Measurements from ENCODE around the gene RPP21. TPM values are rescaled to one million over a fixed set of nuclear protein-coding genes. Genes with fewer than 3 reads are reported as not detected.

The RPP21 gene
- total RNA-seq, 2 experiments from 2014 or later, result 32.6 to 38.1 TPM

DNA sequence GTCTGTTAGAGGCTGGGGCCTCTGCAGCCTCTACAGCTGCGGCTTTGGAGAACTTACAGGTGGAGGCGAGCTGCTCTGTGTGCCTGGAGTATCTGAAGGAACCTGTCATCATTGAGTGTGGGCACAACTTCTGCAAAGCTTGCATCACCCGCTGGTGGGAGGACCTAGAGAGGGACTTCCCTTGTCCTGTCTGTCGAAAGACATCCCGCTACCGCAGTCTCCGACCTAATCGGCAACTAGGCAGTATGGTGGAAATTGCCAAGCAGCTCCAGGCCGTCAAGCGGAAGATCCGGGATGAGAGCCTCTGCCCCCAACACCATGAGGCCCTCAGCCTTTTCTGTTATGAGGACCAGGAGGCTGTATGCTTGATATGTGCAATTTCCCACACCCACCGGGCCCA lies 15.6 kb upstream of the RPP21 start:
- Mint-ChIP-seq H3K4me1 (peaks cover 29% of the 10 kb centered on the region), H3K9me3 (ENCODE audit: low read depth) (no peaks in the 10 kb centered on the region), H3K27me3 (no peaks in the 10 kb centered on the region), H3K27ac (peak overlapping the region; percentile 6), H3K36me3 (ENCODE audit: low read depth) (peaks cover 41% of the 10 kb centered on the region), H3K4me3 (peak overlapping the region; percentile 2)
- ChIA-PET CTCF (no interaction called here), POLR2A (interaction anchor here (0.7 to 1.4 kb wide), 2 partner anchors 11 to 492 kb away, joined by 3 read pairs; no protein-coding TSS in a partner anchor)
- ATAC-seq, result no peak
- DNase-seq, result peak; percentile 37
- intact Hi-C loops (cut with DNase I, micrococcal nuclease), result loop anchor here (5.0 to 10.0 kb wide), 8 partner anchors 227 to 1475 kb away; partner anchors contain the start of genes CCHCR1 (in 1 of the 2), HLA-F (in 1 of the 2), LSM2 (in 1 of the 2) and MRPS18B (in 1 of the 2)

DNA sequence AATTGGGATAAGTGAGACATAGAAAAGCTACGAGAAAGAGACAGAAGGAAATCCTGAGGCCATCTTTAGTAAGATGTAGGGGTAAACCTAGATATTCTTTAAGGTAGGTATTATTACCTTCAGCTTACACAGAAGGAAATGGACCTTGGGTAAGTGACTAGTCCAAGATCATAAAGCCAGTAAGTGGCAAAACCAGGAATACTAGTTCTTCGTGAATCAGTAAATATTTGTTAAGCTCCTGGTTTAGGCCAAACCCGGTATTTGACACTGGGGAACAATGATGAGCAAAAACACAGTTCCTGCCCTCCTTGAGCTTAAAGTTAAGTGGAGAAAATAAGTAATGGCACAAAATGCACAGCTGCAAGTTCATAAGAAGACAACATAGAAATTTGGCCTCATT lies 13.0 kb upstream of the RPP21 start:
- no peak for DNase-seq
- no peaks in the 10 kb centered on the region for H3K27me3 Mint-ChIP-seq
- H3K9me3 Mint-ChIP-seq (ENCODE audit: low read depth), result no peaks in the 10 kb centered on the region
- peaks cover 16% of the 10 kb centered on the region for H3K4me1 Mint-ChIP-seq
- no peak overlapping the region for H3K27ac Mint-ChIP-seq
- no peak overlapping the region for H3K4me3 Mint-ChIP-seq
- intact Hi-C loops (cut with DNase I, micrococcal nuclease), result no loop called here
- ATAC-seq, result no peak
- ChIA-PET CTCF (interaction anchor here (0.5 to 0.8 kb wide), 2 partner anchors 33 to 228 kb away, joined by 3 to 4 read pairs; no protein-coding TSS in a partner anchor), POLR2A (no interaction called here)
- H3K36me3 Mint-ChIP-seq (ENCODE audit: low read depth), result peaks cover 45% of the 10 kb centered on the region

DNA sequence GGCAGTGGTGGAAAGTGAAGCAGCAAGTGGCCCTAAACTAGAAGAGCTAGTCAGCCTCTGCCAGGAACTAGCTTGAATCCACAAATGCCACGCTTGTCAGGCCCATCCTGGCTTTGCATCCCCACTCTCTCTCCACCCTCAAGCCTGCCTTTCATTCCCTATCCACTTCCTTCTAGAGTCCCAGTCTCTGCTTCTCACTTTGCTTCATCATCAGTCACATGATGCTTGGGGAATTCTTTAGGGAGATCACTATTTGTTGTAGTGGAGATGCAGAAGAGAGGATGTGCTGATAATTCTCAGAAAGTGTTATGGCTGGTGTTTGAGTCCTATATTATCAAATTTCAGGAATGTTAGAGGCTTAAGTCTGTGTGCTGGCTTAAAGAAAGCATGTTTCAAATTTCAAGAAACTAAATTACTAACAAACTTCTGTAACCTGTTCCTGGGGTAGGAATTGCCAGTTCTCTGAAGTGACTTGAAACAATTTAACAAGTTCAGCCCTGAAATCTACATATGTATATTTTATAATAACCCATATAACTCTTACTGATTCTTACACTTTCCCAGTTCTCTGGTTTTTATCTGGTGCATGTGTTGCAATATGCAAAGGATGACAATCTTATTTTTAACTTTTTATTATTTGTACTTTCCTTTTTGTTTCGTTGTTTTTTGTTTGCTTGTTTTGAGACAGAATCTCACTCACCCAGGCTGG lies 10.7 kb upstream of the RPP21 start:
- H3K4me1 Mint-ChIP-seq, result no peaks in the 10 kb centered on the region
- ATAC-seq (no peak), DNase-seq (no peak)
- ChIA-PET CTCF (no interaction called here), POLR2A (no interaction called here)
- H3K27me3 Mint-ChIP-seq, result no peaks in the 10 kb centered on the region
- no peak overlapping the region for H3K27ac Mint-ChIP-seq
- intact Hi-C loops (cut with DNase I, micrococcal nuclease), result no loop called here
- no peak overlapping the region for H3K4me3 Mint-ChIP-seq
- H3K9me3 Mint-ChIP-seq (ENCODE audit: low read depth), result no peaks in the 10 kb centered on the region
- H3K36me3 Mint-ChIP-seq (ENCODE audit: low read depth), result peaks cover 43% of the 10 kb centered on the region

DNA sequence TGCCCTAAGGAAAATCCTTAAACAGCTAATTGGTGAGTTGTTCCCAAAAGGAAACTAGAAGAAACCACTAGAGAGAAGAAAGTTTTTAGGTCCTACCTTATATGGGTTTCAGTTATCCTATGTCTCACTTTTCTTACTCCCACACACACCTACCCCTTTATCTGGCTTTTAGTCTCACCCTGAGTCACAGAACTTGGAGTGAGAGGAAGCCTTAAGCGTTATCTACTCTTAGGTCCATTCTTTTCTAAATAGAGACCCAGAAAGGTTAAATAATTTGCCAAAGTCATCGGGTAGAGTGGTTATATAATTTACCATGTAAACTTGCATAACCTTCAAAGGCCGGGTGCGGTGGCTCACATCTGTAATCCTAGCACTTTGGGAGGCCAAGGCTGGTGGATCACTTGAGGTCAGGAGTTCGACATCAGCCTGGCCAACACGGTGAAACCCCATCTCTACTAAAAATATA lies 4.3 kb upstream of the RPP21 start:
- intact Hi-C loops (cut with DNase I, micrococcal nuclease), result loop anchor here in 1 of 2 experiments (10.0 kb wide), 1 partner anchor 1234 kb away; the partner anchor contains the start of genes LTA and TNF
- ChIA-PET CTCF (interaction anchor here (0.7 kb wide), 1 partner anchor 14 kb away, joined by 3 read pairs; the partner anchor contains the start of gene TRIM39), POLR2A (interaction anchor here (1.3 to 2.0 kb wide), 2 partner anchors 12 to 15 kb away, joined by 3 to 6 read pairs; no protein-coding TSS in a partner anchor)
- ATAC-seq, result peak; percentile 11
- H3K36me3 Mint-ChIP-seq (ENCODE audit: low read depth), result peaks cover 52% of the 10 kb centered on the region
- no peaks in the 10 kb centered on the region for H3K9me3 Mint-ChIP-seq (ENCODE audit: low read depth)
- no peak overlapping the region for H3K4me3 Mint-ChIP-seq
- DNase-seq, result no peak
- H3K27ac Mint-ChIP-seq, result no peak overlapping the region
- H3K27me3 Mint-ChIP-seq, result no peaks in the 10 kb centered on the region
- peaks cover 20% of the 10 kb centered on the region for H3K4me1 Mint-ChIP-seq

DNA sequence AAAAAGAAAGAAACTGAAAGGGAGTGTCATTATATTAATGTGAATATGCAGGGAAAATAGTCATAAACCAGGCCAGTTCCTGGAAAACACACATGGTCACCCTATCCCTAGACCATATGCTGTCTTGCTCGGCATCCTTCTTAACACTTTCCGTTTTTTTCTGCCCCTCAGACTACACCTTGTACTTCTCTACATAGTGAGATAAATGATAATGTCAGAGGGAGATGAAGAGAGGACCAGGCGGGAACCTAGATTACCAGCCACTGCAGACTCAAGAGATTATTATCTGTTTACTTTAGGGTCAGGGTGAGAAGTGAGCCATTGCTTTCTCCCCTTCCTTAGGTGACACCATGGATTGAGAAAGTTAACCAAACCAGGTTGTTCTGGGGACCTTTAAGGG lies 3.7 kb upstream of the RPP21 start:
- no peak overlapping the region for H3K27ac Mint-ChIP-seq
- H3K9me3 Mint-ChIP-seq (ENCODE audit: low read depth), result no peaks in the 10 kb centered on the region
- intact Hi-C loops (cut with DNase I, micrococcal nuclease), result loop anchor here in 1 of 2 experiments (10.0 kb wide), 1 partner anchor 1234 kb away; the partner anchor contains the start of genes LTA and TNF
- peaks cover 50% of the 10 kb centered on the region for H3K36me3 Mint-ChIP-seq (ENCODE audit: low read depth)
- CTCF ChIA-PET, result interaction anchor here (1.1 kb wide), 1 partner anchor 15 kb away, joined by 3 read pairs; no protein-coding TSS in a partner anchor
- no peak for DNase-seq
- peaks cover 26% of the 10 kb centered on the region for H3K4me1 Mint-ChIP-seq
- POLR2A ChIA-PET, result interaction anchor here (2.0 kb wide), 1 partner anchor 15 kb away, joined by 6 read pairs; no protein-coding TSS in a partner anchor
- no peaks in the 10 kb centered on the region for H3K27me3 Mint-ChIP-seq
- H3K4me3 Mint-ChIP-seq, result no peak overlapping the region
- ATAC-seq, result no peak

DNA sequence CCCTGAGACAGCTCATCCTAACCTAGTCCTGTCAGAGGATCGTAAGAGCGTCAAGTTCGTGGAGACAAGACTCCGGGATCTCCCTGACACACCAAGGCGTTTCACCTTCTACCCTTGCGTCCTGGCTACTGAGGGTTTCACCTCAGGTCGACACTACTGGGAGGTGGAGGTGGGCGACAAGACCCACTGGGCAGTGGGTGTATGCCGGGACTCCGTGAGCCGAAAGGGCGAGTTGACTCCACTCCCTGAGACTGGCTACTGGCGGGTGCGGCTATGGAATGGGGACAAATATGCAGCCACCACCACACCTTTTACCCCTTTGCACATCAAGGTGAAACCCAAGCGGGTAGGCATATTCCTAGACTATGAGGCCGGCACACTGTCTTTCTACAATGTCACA lies 3.2 kb upstream of the RPP21 start:
- ATAC-seq, result no peak
- ChIA-PET POLR2A (interaction anchor here (2.0 kb wide), 1 partner anchor 16 kb away, joined by 6 read pairs; no protein-coding TSS in a partner anchor), CTCF (interaction anchor here (1.1 kb wide), 1 partner anchor 15 kb away, joined by 3 read pairs; no protein-coding TSS in a partner anchor)
- no peak for DNase-seq
- peaks cover 27% of the 10 kb centered on the region for H3K4me1 Mint-ChIP-seq
- H3K36me3 Mint-ChIP-seq (ENCODE audit: low read depth), result peaks cover 49% of the 10 kb centered on the region
- intact Hi-C loops (cut with DNase I, micrococcal nuclease), result loop anchor here in 1 of 2 experiments (10.0 kb wide), 1 partner anchor 1233 kb away; the partner anchor contains the start of genes LTA and TNF
- no peak overlapping the region for H3K27ac Mint-ChIP-seq
- no peaks in the 10 kb centered on the region for H3K9me3 Mint-ChIP-seq (ENCODE audit: low read depth)
- no peaks in the 10 kb centered on the region for H3K27me3 Mint-ChIP-seq
- no peak overlapping the region for H3K4me3 Mint-ChIP-seq

DNA sequence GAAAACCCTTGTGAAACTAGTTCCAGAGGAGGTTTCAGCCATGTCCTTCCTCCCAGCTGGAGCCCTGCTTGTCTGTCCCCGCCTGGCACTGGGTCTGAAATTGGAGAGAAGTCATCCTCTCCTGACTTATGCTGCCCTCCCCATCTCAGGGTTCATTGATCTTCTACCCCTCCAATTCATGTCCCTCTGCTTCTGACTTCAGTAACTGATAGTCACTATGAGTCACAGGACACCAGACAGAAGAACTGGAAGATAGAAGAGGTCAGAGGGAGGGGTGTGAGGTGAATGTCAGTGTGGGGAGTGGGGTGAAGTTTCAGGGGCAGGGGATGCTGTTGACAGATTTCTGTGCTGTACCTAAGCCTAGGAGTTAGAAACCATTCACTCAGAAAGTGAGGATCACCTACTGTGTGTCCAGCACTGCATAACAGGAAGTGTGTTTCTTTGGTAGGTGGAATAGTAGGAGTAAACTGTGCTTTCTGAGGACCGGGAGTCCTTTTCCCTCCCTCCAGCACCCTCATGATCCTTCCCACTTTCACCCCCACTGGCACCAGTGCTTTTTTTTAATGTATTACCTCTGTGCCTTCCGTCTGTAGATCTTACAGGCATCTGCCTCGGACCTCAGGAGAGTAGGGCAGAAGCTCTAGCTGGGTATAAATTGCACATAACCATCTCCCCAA lies 627 bp upstream of the RPP21 start:
- peak; percentile 8 for ATAC-seq
- CTCF ChIA-PET, result no interaction called here

DNA sequence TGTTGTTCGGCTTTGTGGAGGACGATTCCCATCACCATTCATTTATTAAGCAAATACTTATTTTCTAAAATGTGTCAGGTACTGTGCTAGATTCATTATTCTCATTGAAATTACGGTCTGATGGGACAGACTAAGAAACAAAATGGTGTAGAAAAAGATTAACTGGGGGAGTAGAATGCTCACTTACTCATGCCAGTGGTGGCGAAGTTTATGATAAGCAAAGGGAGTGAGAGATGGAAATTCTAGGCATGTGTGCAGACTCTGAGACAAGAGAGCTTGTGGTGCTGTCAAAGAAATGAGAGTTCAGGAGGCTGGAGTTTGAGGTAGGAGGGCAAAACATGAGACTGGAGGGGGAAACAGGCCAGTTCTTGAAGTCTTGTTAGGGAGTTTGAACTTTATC lies 896 bp downstream of the RPP21 start:
- POLR2A ChIA-PET, result interaction anchor here (0.7 kb wide), 1 partner anchor 597 kb away, joined by 3 read pairs; no protein-coding TSS in a partner anchor
- H3K27ac Mint-ChIP-seq, result peak overlapping the region; percentile 80
- CTCF ChIA-PET, result no interaction called here

More for the DNA sequence above, 627 bp upstream of the RPP21 start:
- Mint-ChIP-seq H3K27me3 (peaks cover 2% of the 10 kb centered on the region), H3K9me3 (ENCODE audit: low read depth) (no peaks in the 10 kb centered on the region), H3K4me1 (peaks cover 37% of the 10 kb centered on the region), H3K27ac (peak overlapping the region; percentile 56), H3K36me3 (ENCODE audit: low read depth) (peaks cover 48% of the 10 kb centered on the region), H3K4me3 (peak overlapping the region; percentile 85)
- DNase-seq, result no peak
- intact Hi-C loops (cut with DNase I, micrococcal nuclease), result loop anchor here in 1 of 2 experiments (2.0 to 10.0 kb wide), 3 partner anchors 212 to 1230 kb away; partner anchors contain the start of genes GNL1, LTA, PRR3 and TNF
- POLR2A ChIA-PET, result no interaction called here

DNA sequence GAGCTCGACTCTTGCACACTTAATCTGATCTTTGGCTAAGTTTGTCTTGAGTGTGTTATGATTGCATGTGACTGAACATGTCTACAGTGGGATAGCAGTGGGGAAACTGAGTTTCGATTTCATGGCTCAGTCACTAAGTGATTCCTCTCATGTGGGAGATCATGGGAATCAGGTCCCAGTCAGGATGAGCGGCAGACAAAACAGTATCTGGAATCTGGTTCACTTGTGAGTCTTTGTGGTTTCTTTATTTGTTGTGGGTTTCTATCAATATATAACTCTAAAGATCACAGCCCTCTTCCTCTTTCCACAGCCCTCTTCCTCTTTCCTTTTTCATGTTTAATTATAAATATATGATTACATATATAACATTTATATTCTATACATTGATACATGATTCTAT lies 4.0 kb downstream of the RPP21 start:
- DNase-seq (no peak), ATAC-seq (no peak)
- H3K36me3 Mint-ChIP-seq (ENCODE audit: low read depth), result peaks cover 19% of the 10 kb centered on the region
- no peak overlapping the region for H3K4me3 Mint-ChIP-seq
- H3K27ac Mint-ChIP-seq, result no peak overlapping the region
- H3K9me3 Mint-ChIP-seq (ENCODE audit: low read depth), result no peaks in the 10 kb centered on the region
- ChIA-PET CTCF (interaction anchor here (0.5 to 1.1 kb wide), 3 partner anchors 10 to 225 kb away, joined by 3 read pairs; partner anchors contain the start of gene TRIM39), POLR2A (no interaction called here)
- H3K4me1 Mint-ChIP-seq, result peaks cover 46% of the 10 kb centered on the region
- intact Hi-C loops (cut with DNase I, micrococcal nuclease), result loop anchor here (5.0 to 10.0 kb wide), 4 partner anchors 103 to 1226 kb away; partner anchors contain the start of genes LTA (in 1 of the 2), TNF (in 1 of the 2) and TRIM26 (in 1 of the 2)
- H3K27me3 Mint-ChIP-seq, result peaks cover 6% of the 10 kb centered on the region

More for the DNA sequence above, 896 bp downstream of the RPP21 start:
- ATAC-seq, result no peak
- no peaks in the 10 kb centered on the region for H3K9me3 Mint-ChIP-seq (ENCODE audit: low read depth)
- peaks cover 37% of the 10 kb centered on the region for H3K36me3 Mint-ChIP-seq (ENCODE audit: low read depth)
- DNase-seq, result no peak
- intact Hi-C loops (cut with DNase I, micrococcal nuclease), result loop anchor here (1.0 to 10.0 kb wide), 10 partner anchors 20 to 1229 kb away; partner anchors contain the start of genes TRIM26 (in 2 of the 2), GNL1 (in 1 of the 2), LTA (in 1 of the 2) and PPP1R11 (in 1 of the 2)
- H3K27me3 Mint-ChIP-seq, result peaks cover 2% of the 10 kb centered on the region
- H3K4me1 Mint-ChIP-seq, result peaks cover 41% of the 10 kb centered on the region
- peak overlapping the region; percentile 85 for H3K4me3 Mint-ChIP-seq

DNA sequence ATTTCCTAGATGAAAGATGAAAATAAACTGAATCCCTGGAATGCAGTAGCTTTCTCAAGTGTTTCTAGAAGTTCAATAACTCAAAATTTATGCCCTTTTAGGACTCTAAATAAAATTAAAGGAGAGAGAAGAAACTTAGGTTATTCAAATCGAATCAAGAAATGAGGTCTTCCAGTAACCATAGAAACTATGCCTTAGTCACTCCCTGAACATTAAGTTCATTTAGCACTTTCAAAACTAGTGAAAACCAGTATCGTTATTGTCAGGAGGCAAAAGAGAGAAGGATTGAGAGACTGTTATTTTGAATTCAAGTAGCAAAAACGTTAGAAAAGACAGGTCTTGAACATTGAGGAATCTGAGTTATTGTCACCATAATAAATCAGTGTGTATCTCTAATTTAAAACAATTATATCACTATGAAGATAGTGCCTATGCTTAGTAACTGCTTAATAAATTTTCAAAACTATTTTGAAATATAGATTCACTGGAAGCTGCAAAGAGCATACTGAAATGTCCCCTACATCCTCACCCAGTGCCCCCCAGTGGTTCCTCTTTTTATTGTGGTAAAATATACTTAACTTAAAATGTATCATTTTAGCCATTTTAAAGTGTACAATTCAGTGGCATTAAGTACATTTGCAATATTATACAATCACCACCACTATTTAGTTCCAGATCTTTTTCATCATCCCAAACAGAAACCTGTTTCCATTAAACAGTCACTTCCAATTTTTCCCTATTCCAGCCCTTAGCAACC lies 4.6 kb downstream of the RPP21 start:
- Mint-ChIP-seq H3K27me3 (peaks cover 6% of the 10 kb centered on the region), H3K27ac (no peak overlapping the region), H3K4me3 (no peak overlapping the region), H3K4me1 (peaks cover 40% of the 10 kb centered on the region), H3K36me3 (ENCODE audit: low read depth) (peaks cover 19% of the 10 kb centered on the region), H3K9me3 (ENCODE audit: low read depth) (no peaks in the 10 kb centered on the region)
- DNase-seq, result no peak
- intact Hi-C loops (cut with DNase I, micrococcal nuclease), result loop anchor here (5.0 to 10.0 kb wide), 4 partner anchors 103 to 1225 kb away; partner anchors contain the start of genes LTA (in 1 of the 2), TNF (in 1 of the 2) and TRIM26 (in 1 of the 2)
- CTCF ChIA-PET, result interaction anchor here (0.5 to 1.1 kb wide), 3 partner anchors 9 to 225 kb away, joined by 3 to 4 read pairs (median 3); no protein-coding TSS in a partner anchor
- peak; percentile 24 for ATAC-seq
- POLR2A ChIA-PET, result no interaction called here
